Measurements from ENCODE around the gene RSBN1L.

RSBN1L gene

GRCh38 chr7:77740257-77740656 is 44.0 kb downstream of the RSBN1L start:
- ChIA-PET CTCF (interaction anchor here (0.7 kb wide), 1 partner anchor 88 kb away, joined by 3 read pairs; no protein-coding TSS in a partner anchor), POLR2A (no interaction called here)
- no peak for DNase-seq (ENCODE audit: extremely low spot score)
- no peak for TF ChIP-seq TARDBP (IDR thresholded peaks at IDR 0.05)
- no peak for TF ChIP-seq CTBP1 (IDR thresholded peaks at IDR 0.05; ENCODE audit: borderline replicate concordance)
- no peak for TF ChIP-seq FOXM1 (IDR thresholded peaks at IDR 0.05; ENCODE audit: borderline replicate concordance)
- TF ChIP-seq FOXK2 (IDR thresholded peaks at IDR 0.05): no peak
- TF ChIP-seq L3MBTL2 (conservative IDR thresholded peaks at IDR 0.05): no peak
- no peak for TF ChIP-seq FOXA1 (IDR thresholded peaks at IDR 0.05)
- no peak for TF ChIP-seq ELF4 (IDR thresholded peaks at IDR 0.05)
- no peak for TF ChIP-seq HDGF (IDR thresholded peaks at IDR 0.05; ENCODE audit: borderline replicate concordance)

DNA sequence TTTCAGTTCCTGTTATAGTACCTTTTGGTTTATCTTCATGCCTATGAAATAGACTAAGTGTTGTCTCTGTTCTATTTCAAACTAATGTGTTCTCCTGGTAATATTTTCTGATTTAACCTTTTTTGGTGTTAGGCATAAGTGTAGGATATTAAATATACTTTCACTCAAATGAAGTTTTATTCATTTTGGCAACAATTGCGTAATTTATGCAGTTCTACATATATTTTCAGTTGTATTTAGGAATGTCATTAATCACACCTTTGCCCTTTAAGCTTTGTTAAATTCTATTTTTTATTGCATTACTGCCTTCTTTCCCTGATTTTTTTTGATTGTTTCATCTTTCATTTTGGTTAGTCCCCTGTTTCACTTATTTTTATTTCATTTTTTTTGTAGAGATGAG is 47.3 kb downstream of the RSBN1L start:
- TF ChIP-seq TARDBP (IDR thresholded peaks at IDR 0.05) (no peak), FOXM1 (IDR thresholded peaks at IDR 0.05; ENCODE audit: borderline replicate concordance) (no peak)
- CTCF ChIA-PET: interaction anchor here (0.9 kb wide), 1 partner anchor 48 kb away, joined by 3 read pairs; the partner anchor contains the start of gene RSBN1L
- no peak for DNase-seq (ENCODE audit: extremely low spot score)
- POLR2A ChIA-PET: no interaction called here

GRCh38 chr7:77745746-77746145 is 49.5 kb downstream of the RSBN1L start:
- ChIA-PET POLR2A (interaction anchor here (1.8 kb wide), 1 partner anchor 50 kb away, joined by 6 read pairs; no protein-coding TSS in a partner anchor), CTCF (no interaction called here)
- no peak for DNase-seq (ENCODE audit: extremely low spot score)
- TF ChIP-seq PKNOX1 (IDR thresholded peaks at IDR 0.05) (no peak), ZNF384 (IDR thresholded peaks at IDR 0.05) (no peak), L3MBTL2 (conservative IDR thresholded peaks at IDR 0.05) (no peak), TARDBP (IDR thresholded peaks at IDR 0.05) (no peak), BHLHE40 (IDR thresholded peaks at IDR 0.05; ENCODE audit: borderline replicate concordance) (no peak), NFRKB (IDR thresholded peaks at IDR 0.05) (no peak), HDGF (IDR thresholded peaks at IDR 0.05; ENCODE audit: borderline replicate concordance) (no peak)

GRCh38 chr7:77746164-77746823 is 50.0 kb downstream of the RSBN1L start:
- POLR2A ChIA-PET: interaction anchor here (1.8 kb wide), 1 partner anchor 51 kb away, joined by 6 read pairs; no protein-coding TSS in a partner anchor
- no peak for DNase-seq (ENCODE audit: extremely low spot score)
- CTCF ChIA-PET: no interaction called here
- TF ChIP-seq TARDBP (IDR thresholded peaks at IDR 0.05) (no peak), SP1 (IDR thresholded peaks at IDR 0.05) (no peak), NFRKB (IDR thresholded peaks at IDR 0.05) (no peak), ZNF384 (IDR thresholded peaks at IDR 0.05) (no peak), SUZ12 (IDR thresholded peaks at IDR 0.05) (no peak), HDGF (IDR thresholded peaks at IDR 0.05; ENCODE audit: borderline replicate concordance) (no peak), L3MBTL2 (conservative IDR thresholded peaks at IDR 0.05) (no peak), FOXA1 (IDR thresholded peaks at IDR 0.05) (no peak), ELF4 (IDR thresholded peaks at IDR 0.05) (no peak), FOXM1 (IDR thresholded peaks at IDR 0.05; ENCODE audit: borderline replicate concordance) (no peak), LEF1 (IDR thresholded peaks at IDR 0.05; ENCODE audit: borderline replicate concordance) (no peak), PKNOX1 (IDR thresholded peaks at IDR 0.05) (no peak), ARNT (IDR thresholded peaks at IDR 0.05) (no peak), FOXK2 (IDR thresholded peaks at IDR 0.05) (no peak), BHLHE40 (IDR thresholded peaks at IDR 0.05; ENCODE audit: borderline replicate concordance) (no peak)

- no peak for TF ChIP-seq NFRKB (IDR thresholded peaks at IDR 0.05)
- TF ChIP-seq SUZ12 (IDR thresholded peaks at IDR 0.05): no peak
- no peak for TF ChIP-seq HDGF (IDR thresholded peaks at IDR 0.05; ENCODE audit: borderline replicate concordance)
- TF ChIP-seq ZNF384 (IDR thresholded peaks at IDR 0.05): no peak
- TF ChIP-seq FOXA1 (IDR thresholded peaks at IDR 0.05): no peak
- TF ChIP-seq PKNOX1 (IDR thresholded peaks at IDR 0.05): no peak
- TF ChIP-seq TARDBP (IDR thresholded peaks at IDR 0.05): no peak
- TF ChIP-seq L3MBTL2 (conservative IDR thresholded peaks at IDR 0.05): no peak
- TF ChIP-seq CTBP1 (IDR thresholded peaks at IDR 0.05; ENCODE audit: borderline replicate concordance): no peak
- TF ChIP-seq BHLHE40 (IDR thresholded peaks at IDR 0.05; ENCODE audit: borderline replicate concordance): no peak
- TF ChIP-seq FOXK2 (IDR thresholded peaks at IDR 0.05): no peak
- TF ChIP-seq ELF4 (IDR thresholded peaks at IDR 0.05): no peak
- TF ChIP-seq ARNT (IDR thresholded peaks at IDR 0.05): no peak
- no peak for TF ChIP-seq LEF1 (IDR thresholded peaks at IDR 0.05; ENCODE audit: borderline replicate concordance)
- no peak for TF ChIP-seq FOXM1 (IDR thresholded peaks at IDR 0.05; ENCODE audit: borderline replicate concordance)
- no peak for TF ChIP-seq SP1 (IDR thresholded peaks at IDR 0.05)
- ChIA-PET POLR2A (interaction anchor here (1.8 kb wide), 1 partner anchor 51 kb away, joined by 6 read pairs; no protein-coding TSS in a partner anchor), CTCF (no interaction called here)
- DNase-seq (ENCODE audit: extremely low spot score): no peak
Measured at GRCh38 chr7:77746824-77747165, 50.5 kb downstream of the RSBN1L start.

GRCh38 chr7:77747178-77747577 is 50.9 kb downstream of the RSBN1L start:
- TF ChIP-seq L3MBTL2 (conservative IDR thresholded peaks at IDR 0.05): no peak
- no peak for TF ChIP-seq TARDBP (IDR thresholded peaks at IDR 0.05)
- TF ChIP-seq HDGF (IDR thresholded peaks at IDR 0.05; ENCODE audit: borderline replicate concordance): no peak
- TF ChIP-seq ELF4 (IDR thresholded peaks at IDR 0.05): no peak
- TF ChIP-seq SUZ12 (IDR thresholded peaks at IDR 0.05): no peak
- TF ChIP-seq FOXM1 (IDR thresholded peaks at IDR 0.05; ENCODE audit: borderline replicate concordance): no peak
- TF ChIP-seq CTBP1 (IDR thresholded peaks at IDR 0.05; ENCODE audit: borderline replicate concordance): no peak
- TF ChIP-seq ZNF384 (IDR thresholded peaks at IDR 0.05): no peak
- no peak for TF ChIP-seq PKNOX1 (IDR thresholded peaks at IDR 0.05)
- no peak for TF ChIP-seq FOXK2 (IDR thresholded peaks at IDR 0.05)
- TF ChIP-seq ARNT (IDR thresholded peaks at IDR 0.05): no peak
- TF ChIP-seq FOXA1 (IDR thresholded peaks at IDR 0.05): no peak
- TF ChIP-seq LEF1 (IDR thresholded peaks at IDR 0.05; ENCODE audit: borderline replicate concordance): no peak
- TF ChIP-seq BHLHE40 (IDR thresholded peaks at IDR 0.05; ENCODE audit: borderline replicate concordance): no peak
- no peak for DNase-seq (ENCODE audit: extremely low spot score)
- CTCF ChIA-PET: no interaction called here
- POLR2A ChIA-PET: interaction anchor here (1.8 kb wide), 1 partner anchor 51 kb away, joined by 6 read pairs; no protein-coding TSS in a partner anchor

Measured in HEK293T (cell line).